Measurements from ENCODE around the gene FHAD1.

DNA sequence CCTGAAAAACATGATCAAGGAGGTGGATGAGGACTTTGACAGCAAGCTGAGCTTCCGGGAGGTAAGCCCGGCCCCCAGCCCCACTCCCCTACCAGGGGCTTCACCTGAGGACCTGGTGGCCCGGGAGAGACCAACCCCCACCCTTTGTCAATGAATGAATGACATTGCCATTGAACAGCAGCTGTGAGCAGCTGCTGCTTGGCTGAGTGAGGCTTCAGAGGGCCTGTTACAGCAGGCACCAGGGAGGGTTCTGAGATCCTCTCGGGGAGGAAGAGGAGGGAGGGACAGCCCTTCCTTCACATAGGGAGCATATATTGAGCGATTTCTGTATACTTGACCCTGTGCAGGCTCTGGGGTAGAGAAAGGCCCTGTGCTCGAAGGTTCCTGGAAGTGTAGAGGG lies 178.9 kb downstream of the FHAD1 start:
- TF ChIP-seq ZNF737 (CRISPR knock-in tag; IDR thresholded peaks at IDR 0.05; ENCODE audit: borderline replicate concordance) (no peak), POLR2AphosphoS5 (IDR thresholded peaks at IDR 0.05; ENCODE audit: low read depth, low read length) (no peak), CREM (IDR thresholded peaks at IDR 0.05) (no peak), CREM (CRISPR knock-in tag; IDR thresholded peaks at IDR 0.05) (no peak), POLR2A (IDR thresholded peaks at IDR 0.05; ENCODE audit: insufficient read depth in 1 of 2, low read depth in 2 of 2, low read length in 2 of 2) (no peak), CBX5 (CRISPR knock-in tag; IDR thresholded peaks at IDR 0.05; ENCODE audit: borderline replicate concordance) (no peak), SRF (IDR thresholded peaks at IDR 0.05; ENCODE audit: low read depth, low read length) (no peak), BCL6 (CRISPR knock-in tag; IDR thresholded peaks at IDR 0.05) (no peak), SP4 (CRISPR knock-in tag; IDR thresholded peaks at IDR 0.05) (no peak), RAD21 (CRISPR knock-in tag; IDR thresholded peaks at IDR 0.05) (no peak)
- TF ChIP-seq, protein P1, sequence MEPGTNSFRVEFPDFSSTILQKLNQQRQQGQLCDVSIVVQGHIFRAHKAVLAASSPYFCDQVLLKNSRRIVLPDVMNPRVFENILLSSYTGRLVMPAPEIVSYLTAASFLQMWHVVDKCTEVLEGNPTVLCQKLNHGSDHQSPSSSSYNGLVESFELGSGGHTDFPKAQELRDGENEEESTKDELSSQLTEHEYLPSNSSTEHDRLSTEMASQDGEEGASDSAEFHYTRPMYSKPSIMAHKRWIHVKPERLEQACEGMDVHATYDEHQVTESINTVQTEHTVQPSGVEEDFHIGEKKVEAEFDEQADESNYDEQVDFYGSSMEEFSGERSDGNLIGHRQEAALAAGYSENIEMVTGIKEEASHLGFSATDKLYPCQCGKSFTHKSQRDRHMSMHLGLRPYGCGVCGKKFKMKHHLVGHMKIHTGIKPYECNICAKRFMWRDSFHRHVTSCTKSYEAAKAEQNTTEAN (CRISPR knock-in tag; conservative IDR thresholded peaks at IDR 0.05), result no peak

Measured in HepG2 (cell line).